Activated CD8-positive, alpha-beta T cell treated with anti-CD3 and anti-CD28 coated beads for 36 hours (primary cell): ENCODE results near the gene SYK. TPM values are rescaled to one million over a fixed set of nuclear protein-coding genes. Genes with fewer than 3 reads are reported as not detected.

Experiments used
- ATAC-seq: fragments of 200-7000 bp; cut with Tn5 transposase; one replicate; pipeline ENCODE4 v1.10.0; 2021; ENCODE audit warnings: mild to moderate bottlenecking, moderate library complexity
- CTCF ChIA-PET: fragments of 350-600 bp; sonication (Branson Sonifier 250); formaldehyde crosslinking; loops from one replicate; lab custom pipeline; 2021; ENCODE audit warnings: antibody characterized with exemption; lab: Charles Lee
- POLR2A ChIA-PET: fragments of 350-600 bp; sonication (Branson Sonifier 250); formaldehyde crosslinking; loops from one replicate; lab custom pipeline; 2021; ENCODE audit warnings: antibody characterized with exemption; lab: Charles Lee
- DNase-seq: peaks from one replicate; pipeline ENCODE4 v3.0.0-alpha.2; 2020
- H3K27ac Mint-ChIP-seq: one replicate; pipeline ENCODE4 v1.8.0; 2021; ENCODE audit warnings: mild to moderate bottlenecking, mixed read lengths
- H3K27me3 Mint-ChIP-seq: one replicate; pipeline ENCODE4 v1.8.0; 2021; ENCODE audit warnings: mixed read lengths
- H3K36me3 Mint-ChIP-seq: one replicate; pipeline ENCODE4 v1.8.0; 2021; ENCODE audit warnings: low read depth, mixed read lengths
- H3K4me1 Mint-ChIP-seq: one replicate; pipeline ENCODE4 v1.8.0; 2021; ENCODE audit warnings: low read depth, mixed read lengths
- H3K4me3 Mint-ChIP-seq: one replicate; pipeline ENCODE4 v1.8.0; 2021; ENCODE audit warnings: mild to moderate bottlenecking, moderate library complexity, mixed read lengths
- H3K9me3 Mint-ChIP-seq: one replicate; pipeline ENCODE4 v1.8.0; 2021; ENCODE audit warnings: mixed read lengths
- CTCF ChIP-seq: fragments of 200-600 bp; IDR thresholded peaks from one replicate; pipeline ENCODE4 v1.8.0; 2022; ENCODE audit warnings: antibody characterized with exemption, mild to moderate bottlenecking
- intact Hi-C: fragments of 100-400 bp; cut with micrococcal nuclease; formaldehyde crosslinking; loops from one replicate; pipeline ENCODE4 v1.10.0; 2022
- total RNA-seq, 2 experiments: library from RNA; stranded (reverse); gene quantifications; one replicate each; pipeline ENCODE4 v1.2.3, GENCODE V29; 2021

SYK gene
- total RNA-seq, 2 experiments from 2014 or later: 0.20 to 0.56 TPM

- TF ChIP-seq CTCF: no peak
- no peaks in the 10 kb centered on the region for H3K9me3 Mint-ChIP-seq
- no peak for ATAC-seq
- H3K27ac Mint-ChIP-seq: no peak overlapping the region
- ChIA-PET CTCF (no interaction called here), POLR2A (no interaction called here)
- DNase-seq: no peak
- no peak overlapping the region for H3K4me3 Mint-ChIP-seq
- intact Hi-C loops: no loop called here
- H3K27me3 Mint-ChIP-seq: peaks cover 61% of the 10 kb centered on the region
- H3K36me3 Mint-ChIP-seq: no peaks in the 10 kb centered on the region
- peaks cover 5% of the 10 kb centered on the region for H3K4me1 Mint-ChIP-seq
Observed at GRCh38 chr9:90803860-90804593, 2.4 kb downstream of the SYK start.

GRCh38 chr9:90805006-90805996 is 3.7 kb downstream of the SYK start:
- H3K36me3 Mint-ChIP-seq: no peaks in the 10 kb centered on the region
- intact Hi-C loops: no loop called here
- H3K27me3 Mint-ChIP-seq: peaks cover 58% of the 10 kb centered on the region
- H3K4me1 Mint-ChIP-seq: peaks cover 5% of the 10 kb centered on the region
- H3K27ac Mint-ChIP-seq: no peak overlapping the region
- no peak overlapping the region for H3K4me3 Mint-ChIP-seq
- H3K9me3 Mint-ChIP-seq: no peaks in the 10 kb centered on the region
- no peak for DNase-seq
- ChIA-PET POLR2A (no interaction called here), CTCF (no interaction called here)
- ATAC-seq: no peak
- TF ChIP-seq CTCF: no peak

- Mint-ChIP-seq H3K27ac (no peak overlapping the region), H3K36me3 (no peaks in the 10 kb centered on the region), H3K9me3 (no peaks in the 10 kb centered on the region), H3K4me1 (peaks cover 3% of the 10 kb centered on the region), H3K27me3 (peaks cover 48% of the 10 kb centered on the region), H3K4me3 (no peak overlapping the region)
- no peak for ATAC-seq
- intact Hi-C loops: no loop called here
- DNase-seq: no peak
- TF ChIP-seq CTCF: no peak
- CTCF ChIA-PET: no interaction called here
- POLR2A ChIA-PET: interaction anchor here (0.6 to 1.1 kb wide), 3 partner anchors 9 to 649 kb away, joined by 3 read pairs; no protein-coding TSS in a partner anchor
Observed at GRCh38 chr9:90807006-90807405, 5.4 kb downstream of the SYK start.

- no peak overlapping the region for H3K4me3 Mint-ChIP-seq
- ChIA-PET CTCF (no interaction called here), POLR2A (no interaction called here)
- H3K4me1 Mint-ChIP-seq: no peaks in the 10 kb centered on the region
- H3K9me3 Mint-ChIP-seq: no peaks in the 10 kb centered on the region
- no peaks in the 10 kb centered on the region for H3K36me3 Mint-ChIP-seq
- DNase-seq (no peak), ATAC-seq (no peak)
- H3K27ac Mint-ChIP-seq: no peak overlapping the region
- TF ChIP-seq CTCF: no peak
- intact Hi-C loops: no loop called here
- peaks cover 37% of the 10 kb centered on the region for H3K27me3 Mint-ChIP-seq
Observed at GRCh38 chr9:90808398-90808797, 6.8 kb downstream of the SYK start.
